CD4-positive, alpha-beta T cell treated with Interleukin-15 for 4 hours (primary cell): ENCODE measurements around the gene GALT.

Experiments used
- DNase-seq: peaks from one replicate; pipeline ENCODE4 v3.0.0-alpha.2; 2020; ENCODE audit warnings: low spot score

GALT gene

DNA sequence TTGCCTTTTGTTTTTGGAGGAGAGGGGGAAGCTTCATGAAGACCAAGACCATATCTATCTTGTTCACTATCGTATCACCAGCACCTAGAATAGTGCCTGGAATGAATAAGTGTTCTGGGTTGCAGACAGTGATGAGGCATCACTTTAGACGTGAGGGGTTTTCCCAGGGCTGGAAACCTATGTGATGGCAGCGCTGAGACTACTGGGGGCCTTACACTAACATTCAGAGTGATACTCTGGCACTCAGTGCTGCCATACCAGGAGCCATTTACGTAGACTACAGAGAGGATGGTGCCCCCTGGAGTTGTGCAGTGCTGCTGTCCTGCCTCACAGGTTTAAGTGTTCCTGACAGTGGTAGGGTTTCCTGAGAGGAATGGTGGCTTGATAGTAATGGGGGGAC is 37.7 kb downstream of the GALT start:
- no peak for DNase-seq

- no peak for DNase-seq
Observed at GRCh38 chr9:34684816-34685215, 38.3 kb downstream of the GALT start.

- no peak for DNase-seq
Observed at GRCh38 chr9:34685591-34685990, 39.1 kb downstream of the GALT start.

DNA sequence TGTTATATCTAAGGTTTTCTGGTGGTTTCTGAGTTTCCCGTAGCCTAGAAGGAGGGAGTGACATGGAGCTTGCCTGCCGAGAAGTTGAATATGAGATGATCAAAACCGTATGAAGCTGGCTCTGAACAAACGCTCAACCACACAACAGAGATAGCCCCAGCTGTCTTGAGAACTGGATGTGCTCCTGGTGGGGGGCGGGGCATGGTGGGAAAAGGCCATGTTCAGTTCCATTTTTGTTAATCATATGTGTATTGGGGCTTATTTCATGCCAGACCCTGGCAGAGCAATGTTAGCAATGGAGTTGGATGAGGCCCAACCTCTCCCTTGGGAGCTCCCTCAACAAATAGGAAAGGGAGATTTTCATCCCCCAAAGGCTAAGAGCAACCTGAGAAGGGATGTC is 39.8 kb downstream of the GALT start:
- no peak for DNase-seq

GRCh38 chr9:34686732-34687131 is 40.3 kb downstream of the GALT start:
- DNase-seq = no peak

DNA sequence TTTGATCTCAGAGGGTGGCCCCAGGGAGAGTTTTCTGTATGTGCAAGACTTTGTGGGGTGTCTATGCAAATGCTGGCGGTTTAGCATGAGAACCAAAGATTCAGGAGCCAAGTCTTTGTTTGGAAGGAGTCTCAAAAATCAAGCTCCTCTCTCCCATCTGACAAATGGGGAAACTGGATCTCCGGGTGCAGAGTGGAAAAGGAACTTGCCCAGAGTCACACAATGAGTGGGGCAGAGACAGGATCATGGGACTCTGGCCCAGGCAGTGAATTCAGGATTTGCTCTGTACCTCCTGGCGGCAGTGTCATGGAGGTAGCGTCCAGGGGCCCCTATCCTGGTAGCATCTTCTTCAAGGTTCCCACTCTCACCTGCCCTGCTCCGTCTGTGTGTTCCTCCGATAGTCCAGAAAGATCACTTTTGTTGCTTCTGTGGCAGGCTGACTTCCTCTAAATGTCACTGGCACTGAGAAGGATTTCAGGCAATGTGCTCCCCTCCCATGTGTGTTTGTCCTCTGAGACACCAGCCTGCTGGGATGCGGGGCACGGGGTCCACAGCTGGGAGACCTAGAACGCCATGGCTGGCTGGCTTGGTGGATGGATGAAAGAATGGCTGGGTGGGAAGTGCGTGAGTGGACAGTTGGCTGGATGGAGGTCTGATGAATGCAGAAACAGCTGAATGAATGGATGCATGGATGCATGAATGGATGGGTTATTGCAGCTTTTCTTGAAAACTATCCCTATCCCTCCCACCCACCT is 41.0 kb downstream of the GALT start:
- DNase-seq = no peak

DNA sequence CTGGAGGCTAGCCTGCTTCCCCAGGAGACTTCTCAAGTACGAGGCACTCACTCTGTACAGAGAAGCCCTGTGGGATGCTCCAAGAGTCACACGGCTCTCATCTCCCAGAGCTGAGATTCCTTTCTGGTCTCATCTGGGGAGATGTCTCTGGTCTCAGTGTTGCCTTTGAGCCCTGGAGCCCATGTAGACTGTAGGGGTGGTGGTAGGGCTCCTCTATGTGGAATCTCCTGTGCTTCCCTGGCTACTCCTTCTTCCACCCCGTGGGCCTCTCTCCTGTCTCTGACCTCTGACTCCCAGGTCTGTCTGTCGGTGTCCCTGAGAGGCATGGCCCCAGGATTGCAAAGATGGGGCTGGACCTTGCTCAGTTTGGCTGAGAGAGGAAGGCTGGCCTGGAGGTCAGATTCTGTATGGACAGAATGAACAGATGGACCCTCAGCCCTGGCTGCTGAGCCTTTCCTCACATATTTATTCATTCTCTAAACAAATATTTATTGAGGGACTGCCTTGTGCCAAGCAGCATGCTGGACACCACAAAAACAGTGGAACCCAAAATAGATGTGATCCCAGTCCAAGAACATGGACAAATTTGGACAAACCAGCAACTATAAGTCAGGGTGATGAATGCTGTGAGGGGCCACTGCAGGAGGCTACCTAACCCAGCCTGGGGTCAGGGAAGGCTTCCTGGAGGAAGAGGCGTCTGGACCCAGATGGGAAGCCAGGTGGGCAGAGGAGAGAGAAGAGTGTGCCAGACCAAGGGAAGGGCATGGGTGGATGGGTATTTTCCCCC is 42.0 kb downstream of the GALT start:
- no peak for DNase-seq

GRCh38 chr9:34689116-34689470 is 42.6 kb downstream of the GALT start:
- no peak for DNase-seq

GRCh38 chr9:34689512-34689911 is 43.0 kb downstream of the GALT start:
- no peak for DNase-seq

- DNase-seq = no peak
Observed at GRCh38 chr9:34690983-34691935, 44.8 kb downstream of the GALT start, which contains the start of gene CCL19. TSS of gene CCL19 (minus strand) at chr9:34691276. CDS start at chr9:34691139, 137 bp downstream.

GRCh38 chr9:34691936-34692315 is 45.5 kb downstream of the GALT start:
- DNase-seq = no peak

DNA sequence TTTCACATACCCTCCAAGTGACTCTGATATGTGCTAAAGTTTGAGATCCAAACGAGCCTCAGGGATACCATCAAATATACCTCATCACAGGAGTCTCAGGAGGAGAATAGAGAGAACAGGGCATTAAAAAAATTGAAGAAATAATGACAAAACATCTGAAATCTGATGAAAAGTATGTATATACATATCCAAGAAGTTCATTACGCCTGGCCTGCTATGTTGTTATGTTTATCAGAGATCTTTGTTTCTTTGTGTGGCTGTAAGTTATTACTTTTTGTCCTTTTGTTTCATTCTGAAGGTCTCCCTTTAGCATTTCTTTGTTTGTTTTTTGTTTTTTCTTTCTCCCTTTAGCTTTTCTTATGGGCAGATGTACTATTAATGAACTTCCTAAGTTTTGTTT is 47.1 kb downstream of the GALT start:
- no peak for DNase-seq

DNA sequence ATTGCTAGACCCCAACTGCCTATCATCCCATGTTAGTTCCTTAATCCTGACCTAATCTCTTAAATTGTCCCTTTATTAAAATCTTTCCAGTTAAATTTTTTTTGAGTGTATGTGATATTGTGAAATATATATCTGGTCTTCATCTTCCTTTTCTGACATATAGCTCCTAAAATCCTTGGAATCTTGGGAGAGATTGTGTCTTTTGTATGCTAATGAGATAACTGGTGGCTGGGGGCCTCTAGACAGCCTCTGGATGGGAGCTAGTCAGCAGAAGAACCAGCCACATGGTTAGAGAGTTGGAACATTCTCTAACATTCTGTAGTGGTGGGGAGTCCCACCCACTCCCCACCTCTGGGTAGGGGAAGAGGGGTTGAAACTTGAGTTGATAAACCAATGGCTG is 48.3 kb downstream of the GALT start:
- DNase-seq = no peak
